HG03460 (cell line): Measurements from ENCODE around the gene CUL1.

Source experiments
- ATAC-seq: cut with Tn5 transposase; IDR thresholded peaks from one replicate; pipeline ENCODE4 v1.9.1; 2021; ENCODE audit not compliant: unreplicated experiment

Gene CUL1

GRCh38 chr7:148849393-148850098, 150.8 kb downstream of the CUL1 start:
- ATAC-seq: no peak

DNA sequence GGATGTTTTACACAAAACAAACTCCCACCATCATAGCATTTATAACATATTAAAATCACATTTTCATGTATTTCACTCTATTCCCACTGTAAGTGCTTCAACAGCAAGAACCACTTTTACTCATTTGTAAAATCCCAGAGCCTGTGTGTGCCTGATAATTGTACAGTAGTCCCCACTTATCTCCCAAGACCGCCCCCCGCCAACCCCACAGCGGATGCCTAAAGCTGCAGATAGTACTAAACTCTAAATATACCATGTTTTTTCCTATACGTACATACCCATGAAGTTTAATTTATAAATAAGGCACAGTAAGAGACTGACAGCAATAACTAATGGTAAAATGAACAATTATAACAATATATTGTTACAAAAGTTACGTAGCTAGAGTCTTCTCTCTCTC, 151.9 kb downstream of the CUL1 start:
- ATAC-seq: no peak
